SKM-1 (cell line): ENCODE measurements around the gene PDE4D.
"Not testable (repeated sequence)": the region's sequence is repeated elsewhere in the genome, so short reads cannot be mapped to it uniquely, and the experiment has no call there.

Source experiments
- DNase-seq: peaks from one replicate; lab custom pipeline; 2025; ENCODE audit not compliant: unreplicated experiment; lab: John Stamatoyannopoulos, UW

Gene PDE4D

GRCh38 chr5:59390074-59390659 lies 503.4 kb downstream of the PDE4D start:
- no peak for DNase-seq

DNA sequence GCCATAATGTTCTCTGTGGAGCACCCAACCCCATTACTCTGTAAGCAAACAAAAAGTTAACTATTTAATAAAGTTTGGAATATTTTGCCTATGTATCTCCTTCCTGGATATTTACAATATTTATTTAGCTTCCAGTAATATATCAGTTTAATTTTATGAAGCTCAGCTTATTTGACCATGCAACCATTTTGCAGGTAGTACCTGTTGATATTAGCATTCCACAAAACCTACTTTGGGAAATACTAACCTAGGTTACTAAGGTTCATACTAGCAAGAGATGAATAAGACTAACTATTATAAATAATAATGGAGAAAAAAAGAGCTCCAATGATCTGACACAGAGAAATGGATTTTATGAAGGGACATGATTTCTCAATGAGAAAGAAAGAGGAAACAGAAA lies 506.4 kb downstream of the PDE4D start:
- DNase-seq = no peak

GRCh38 chr5:59385700-59386099 lies 507.8 kb downstream of the PDE4D start:
- DNase-seq = no peak

DNA sequence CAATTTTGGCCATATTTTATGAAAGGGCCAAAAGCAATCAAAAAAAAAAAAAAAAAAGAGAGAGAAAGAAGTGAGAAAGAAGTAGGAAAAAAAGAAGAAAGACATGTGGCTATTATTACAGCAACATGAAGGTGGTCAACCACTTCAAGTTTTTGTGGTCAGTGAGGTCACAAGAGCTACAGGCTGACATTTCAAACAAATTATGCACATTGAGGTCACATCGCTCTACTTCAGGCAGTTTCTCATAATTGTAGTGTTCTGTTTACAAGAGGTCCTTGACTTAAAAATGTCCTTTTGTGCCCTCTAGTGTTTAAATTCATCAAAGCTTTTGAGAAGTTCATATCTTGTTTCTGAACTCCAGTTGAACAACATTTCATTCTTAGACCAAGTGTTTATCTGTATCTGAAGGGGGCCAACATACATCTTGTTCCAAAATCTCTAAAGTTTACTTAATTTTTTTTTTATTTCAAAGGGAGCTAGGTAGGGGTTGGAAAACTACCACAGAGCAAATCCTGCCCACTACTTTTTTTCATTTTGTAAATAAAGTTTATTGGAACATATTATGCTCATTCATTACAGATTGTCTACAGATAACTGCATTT lies 513.1 kb downstream of the PDE4D start:
- DNase-seq = peak; percentile 89

GRCh38 chr5:59374036-59374435 lies 519.5 kb downstream of the PDE4D start:
- not testable (repeated sequence) for DNase-seq

DNA sequence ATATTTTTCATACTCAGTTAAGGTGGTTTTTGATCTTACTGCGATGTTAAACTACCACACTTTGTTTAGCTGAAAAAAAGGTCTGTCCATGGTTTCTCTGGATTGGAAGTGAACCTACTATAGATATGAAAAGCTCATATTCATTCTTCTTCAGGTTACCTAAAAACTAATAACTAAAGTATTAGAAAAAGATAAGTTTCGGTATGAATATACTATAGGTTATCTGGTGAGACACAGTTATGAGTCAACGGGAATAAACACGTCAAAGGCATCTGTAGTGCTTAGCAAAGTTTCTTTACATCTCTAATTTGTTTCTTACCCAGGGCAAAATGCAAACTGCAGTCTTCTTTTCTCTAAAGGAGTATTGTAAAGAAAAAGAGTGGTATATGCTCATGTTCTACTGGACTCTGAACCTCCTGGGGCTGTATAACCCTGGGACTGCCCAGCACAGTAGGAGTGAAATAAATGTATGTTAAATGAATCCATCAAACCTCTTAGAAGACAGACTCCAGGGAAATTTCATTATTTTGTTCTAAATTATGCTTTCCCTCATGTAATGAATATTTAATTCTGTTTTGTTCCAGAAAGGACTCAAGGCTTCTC lies 521.9 kb downstream of the PDE4D start:
- no peak for DNase-seq

GRCh38 chr5:59368951-59369350 lies 524.6 kb downstream of the PDE4D start:
- DNase-seq = no peak

GRCh38 chr5:59367791-59368394 lies 525.6 kb downstream of the PDE4D start:
- DNase-seq = peak; percentile 73

DNA sequence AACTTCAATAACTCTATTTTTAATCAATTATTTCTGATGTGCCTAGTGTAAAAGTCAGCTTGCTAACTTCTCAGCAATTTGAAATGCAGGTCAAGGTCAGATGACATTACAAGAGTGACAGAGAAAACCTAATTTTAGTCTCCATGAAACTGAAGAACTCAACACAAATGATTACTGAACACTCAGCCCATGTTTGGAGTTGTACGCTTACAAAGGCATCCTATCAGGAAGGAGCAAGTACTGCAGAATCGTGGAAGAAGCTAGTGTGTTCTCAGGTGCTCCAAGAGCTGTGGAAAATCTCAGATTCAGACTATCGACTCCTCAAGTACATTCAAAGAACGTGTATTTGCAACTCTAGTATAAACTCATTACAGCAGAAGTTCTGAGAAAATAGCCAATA lies 526.7 kb downstream of the PDE4D start:
- DNase-seq = no peak

DNA sequence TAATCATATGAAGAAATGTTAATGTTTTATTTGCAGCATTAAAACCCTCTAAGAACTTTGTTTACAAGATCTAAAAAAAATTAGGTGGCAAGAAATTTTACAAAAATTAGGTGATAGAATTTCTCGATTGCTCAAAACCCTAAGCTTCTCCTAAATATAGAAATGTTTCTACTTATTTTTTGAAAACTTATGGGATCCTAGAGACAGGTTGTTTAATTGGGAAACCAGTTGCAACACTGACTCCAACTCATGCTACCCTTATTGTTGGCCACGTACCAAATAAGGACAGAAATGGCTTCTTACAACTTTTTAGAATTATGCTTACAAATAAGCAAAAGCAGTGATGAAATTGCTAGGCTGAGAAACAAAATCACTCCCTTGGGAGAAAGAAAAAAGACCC lies 531.1 kb downstream of the PDE4D start:
- DNase-seq = no peak

GRCh38 chr5:59361454-59361853 lies 532.1 kb downstream of the PDE4D start:
- peak; percentile 38 for DNase-seq

GRCh38 chr5:59360130-59360555 lies 533.4 kb downstream of the PDE4D start:
- DNase-seq = peak; percentile 91

- no peak for DNase-seq
Measured at GRCh38 chr5:59358005-59358861, 535.3 kb downstream of the PDE4D start.

DNA sequence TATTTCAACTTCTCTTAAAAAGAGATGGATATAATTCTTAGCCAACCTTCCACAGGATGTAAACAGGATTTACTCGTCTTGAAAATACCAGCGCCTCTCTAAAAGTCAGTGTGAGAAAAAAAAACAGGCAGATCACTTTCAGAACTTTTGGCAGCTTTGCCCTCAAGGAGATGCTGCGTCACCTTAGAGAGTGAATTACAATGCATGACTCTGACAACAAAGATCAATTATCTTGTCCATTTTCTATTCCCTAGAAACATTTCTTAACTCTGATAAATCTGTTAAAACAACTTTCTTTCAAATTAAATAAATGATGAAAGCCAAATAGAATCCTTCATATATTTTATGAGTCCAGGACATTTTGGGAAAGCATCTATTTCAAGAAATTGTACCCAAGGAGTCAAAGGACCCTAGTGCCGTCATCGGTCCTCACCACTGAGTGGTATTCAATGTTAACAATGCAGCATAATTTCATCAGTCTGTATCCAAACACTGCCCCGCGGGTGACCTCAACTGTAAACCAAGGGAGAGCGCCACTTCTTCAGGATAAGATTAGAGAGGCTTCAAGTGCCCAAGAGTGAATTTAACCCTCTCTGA lies 536.0 kb downstream of the PDE4D start:
- peak; percentile 11 for DNase-seq

GRCh38 chr5:59356813-59357380 lies 536.6 kb downstream of the PDE4D start:
- DNase-seq = peak; percentile 78

DNA sequence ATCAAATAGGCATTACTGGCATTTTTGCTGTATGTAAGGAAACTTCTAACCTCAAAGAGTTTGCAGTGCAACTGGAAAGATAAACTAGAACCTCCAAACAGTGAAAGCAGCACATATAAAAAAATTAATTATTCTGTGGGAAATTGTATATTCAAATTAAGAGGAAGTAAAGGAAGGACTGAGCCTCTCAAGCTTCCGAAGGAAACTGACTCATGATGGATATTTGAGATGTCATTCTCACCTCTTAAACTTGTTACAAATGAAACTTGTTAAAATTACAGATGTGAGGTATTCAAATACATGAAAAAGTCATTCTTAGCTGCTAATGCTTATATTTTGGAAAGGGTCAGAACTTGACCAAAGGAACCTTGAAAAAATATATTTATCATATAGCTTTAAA lies 538.7 kb downstream of the PDE4D start:
- DNase-seq = no peak

DNA sequence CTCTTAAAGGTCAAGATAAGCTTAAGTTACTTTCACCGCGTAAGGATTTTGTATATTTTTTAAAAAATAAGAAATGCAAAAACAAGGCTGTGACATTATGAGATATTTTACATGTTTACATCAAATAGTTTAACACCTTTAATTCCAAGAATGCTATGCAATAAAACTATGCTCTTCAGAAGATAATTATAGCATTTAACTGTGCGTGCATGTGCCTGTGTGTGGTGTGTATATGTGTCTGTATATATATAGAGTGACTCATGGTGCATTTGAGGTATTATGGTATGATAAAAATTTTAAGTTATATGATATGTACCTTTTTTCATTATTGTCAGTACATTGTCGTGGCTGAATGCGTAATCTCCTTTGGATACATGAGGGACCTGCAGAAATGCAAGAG lies 539.3 kb downstream of the PDE4D start:
- no peak for DNase-seq

- DNase-seq = no peak
Measured at GRCh38 chr5:59351076-59351794, 542.3 kb downstream of the PDE4D start.

GRCh38 chr5:59348189-59348588 lies 545.3 kb downstream of the PDE4D start:
- DNase-seq = no peak

DNA sequence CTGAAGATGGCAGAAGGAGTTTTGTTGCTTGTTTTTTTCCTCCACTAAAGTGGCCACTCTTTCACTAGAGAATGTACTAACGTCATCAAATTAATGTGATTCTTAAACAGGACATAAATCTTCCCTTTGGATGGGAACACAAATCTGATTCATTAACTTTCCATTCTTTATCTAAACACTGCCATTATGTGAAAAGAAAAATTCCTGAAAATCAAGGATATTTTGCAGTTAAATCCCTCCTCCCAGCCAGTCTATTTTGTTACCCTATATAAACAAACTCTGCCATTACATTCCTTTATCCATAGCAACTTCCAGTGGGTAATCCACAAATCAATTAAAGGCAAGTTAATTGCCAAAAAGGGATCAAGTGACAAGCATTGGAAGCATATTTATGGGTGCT lies 546.5 kb downstream of the PDE4D start:
- no peak for DNase-seq
